GM18511 (cell line): ENCODE measurements around the gene TTC28.
"Not testable (repeated sequence)": the region's sequence is repeated elsewhere in the genome, so short reads cannot be mapped to it uniquely, and the experiment has no call there.

Experiments used
- ATAC-seq: cut with Tn5 transposase; IDR thresholded peaks from one replicate; pipeline ENCODE4 v1.9.1; 2021; ENCODE audit warnings: mild to moderate bottlenecking, moderate library complexity; ENCODE audit not compliant: unreplicated experiment

Gene TTC28

GRCh38 chr22:28379075-28379779 is 300.4 kb downstream of the TTC28 start:
- no peak for ATAC-seq

GRCh38 chr22:28375761-28376534 is 303.7 kb downstream of the TTC28 start:
- ATAC-seq = no peak

GRCh38 chr22:28373831-28374230 is 305.8 kb downstream of the TTC28 start:
- ATAC-seq = no peak

GRCh38 chr22:28369854-28370253 is 309.8 kb downstream of the TTC28 start:
- no peak for ATAC-seq

GRCh38 chr22:28366856-28367255 is 312.8 kb downstream of the TTC28 start:
- no peak for ATAC-seq

- no peak for ATAC-seq
Measured at GRCh38 chr22:28365371-28365770, 314.3 kb downstream of the TTC28 start.

- not testable (repeated sequence) for ATAC-seq
Measured at GRCh38 chr22:28364105-28364504, 315.5 kb downstream of the TTC28 start.

GRCh38 chr22:28360939-28361338 is 318.7 kb downstream of the TTC28 start:
- no peak for ATAC-seq

GRCh38 chr22:28358312-28358711 is 321.3 kb downstream of the TTC28 start:
- no peak for ATAC-seq

GRCh38 chr22:28357193-28357592 is 322.4 kb downstream of the TTC28 start:
- ATAC-seq = no peak

GRCh38 chr22:28351476-28351875 is 328.2 kb downstream of the TTC28 start:
- ATAC-seq = no peak

GRCh38 chr22:28348613-28349609 is 330.7 kb downstream of the TTC28 start:
- ATAC-seq = no peak

GRCh38 chr22:28346308-28346707 is 333.3 kb downstream of the TTC28 start:
- no peak for ATAC-seq

GRCh38 chr22:28344918-28345703 is 334.5 kb downstream of the TTC28 start:
- no peak for ATAC-seq

- no peak for ATAC-seq
Measured at GRCh38 chr22:28341001-28341400, 338.6 kb downstream of the TTC28 start.

GRCh38 chr22:28333088-28333487 is 346.6 kb downstream of the TTC28 start:
- ATAC-seq = no peak

GRCh38 chr22:28332410-28332809 is 347.2 kb downstream of the TTC28 start:
- no peak for ATAC-seq

- ATAC-seq = no peak
Measured at GRCh38 chr22:28331695-28332094, 347.9 kb downstream of the TTC28 start.

- ATAC-seq = no peak
Measured at GRCh38 chr22:28329186-28330073, 350.2 kb downstream of the TTC28 start.
